Measurements from ENCODE around the gene PABPN1.

GRCh38 chr14:23351681-23352505, 30.6 kb downstream of the PABPN1 start:
- TF ChIP-seq CTCF (IDR thresholded peaks at IDR 0.05; ENCODE audit: low read length), result no peak
- no peak for TF ChIP-seq EZH2 (optimal IDR thresholded peaks at IDR 0.05; ENCODE audit: low read depth, low read length)
